WI38 (cell line): ENCODE results near the gene CCNYL1.

ENCODE experiments used
- H3K4me3 ChIP-seq: 2 replicates; pipeline ENCODE4 v1.5.1; 2011; ENCODE audit warnings: low read depth, mild to moderate bottlenecking, control low read depth, low read length
- TF ChIP-seq, protein P1 (sequence below): IDR thresholded peaks from 2 replicates; pipeline ENCODE4 v1.5.1; 2012; ENCODE audit warnings: low read depth, mild to moderate bottlenecking, control low read depth, low read length

Gene CCNYL1

GRCh38 chr2:207777124-207777523 lies 65.7 kb downstream of the CCNYL1 start:
- TF ChIP-seq, protein P1, sequence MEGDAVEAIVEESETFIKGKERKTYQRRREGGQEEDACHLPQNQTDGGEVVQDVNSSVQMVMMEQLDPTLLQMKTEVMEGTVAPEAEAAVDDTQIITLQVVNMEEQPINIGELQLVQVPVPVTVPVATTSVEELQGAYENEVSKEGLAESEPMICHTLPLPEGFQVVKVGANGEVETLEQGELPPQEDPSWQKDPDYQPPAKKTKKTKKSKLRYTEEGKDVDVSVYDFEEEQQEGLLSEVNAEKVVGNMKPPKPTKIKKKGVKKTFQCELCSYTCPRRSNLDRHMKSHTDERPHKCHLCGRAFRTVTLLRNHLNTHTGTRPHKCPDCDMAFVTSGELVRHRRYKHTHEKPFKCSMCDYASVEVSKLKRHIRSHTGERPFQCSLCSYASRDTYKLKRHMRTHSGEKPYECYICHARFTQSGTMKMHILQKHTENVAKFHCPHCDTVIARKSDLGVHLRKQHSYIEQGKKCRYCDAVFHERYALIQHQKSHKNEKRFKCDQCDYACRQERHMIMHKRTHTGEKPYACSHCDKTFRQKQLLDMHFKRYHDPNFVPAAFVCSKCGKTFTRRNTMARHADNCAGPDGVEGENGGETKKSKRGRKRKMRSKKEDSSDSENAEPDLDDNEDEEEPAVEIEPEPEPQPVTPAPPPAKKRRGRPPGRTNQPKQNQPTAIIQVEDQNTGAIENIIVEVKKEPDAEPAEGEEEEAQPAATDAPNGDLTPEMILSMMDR, result no peak
- no peak overlapping the region for H3K4me3 ChIP-seq

GRCh38 chr2:207778298-207778882 lies 67.0 kb downstream of the CCNYL1 start:
- no peak overlapping the region for H3K4me3 ChIP-seq
- TF ChIP-seq, protein P1, result no peak

GRCh38 chr2:207779523-207779922 lies 68.1 kb downstream of the CCNYL1 start:
- TF ChIP-seq, protein P1, result no peak
- no peak overlapping the region for H3K4me3 ChIP-seq

DNA sequence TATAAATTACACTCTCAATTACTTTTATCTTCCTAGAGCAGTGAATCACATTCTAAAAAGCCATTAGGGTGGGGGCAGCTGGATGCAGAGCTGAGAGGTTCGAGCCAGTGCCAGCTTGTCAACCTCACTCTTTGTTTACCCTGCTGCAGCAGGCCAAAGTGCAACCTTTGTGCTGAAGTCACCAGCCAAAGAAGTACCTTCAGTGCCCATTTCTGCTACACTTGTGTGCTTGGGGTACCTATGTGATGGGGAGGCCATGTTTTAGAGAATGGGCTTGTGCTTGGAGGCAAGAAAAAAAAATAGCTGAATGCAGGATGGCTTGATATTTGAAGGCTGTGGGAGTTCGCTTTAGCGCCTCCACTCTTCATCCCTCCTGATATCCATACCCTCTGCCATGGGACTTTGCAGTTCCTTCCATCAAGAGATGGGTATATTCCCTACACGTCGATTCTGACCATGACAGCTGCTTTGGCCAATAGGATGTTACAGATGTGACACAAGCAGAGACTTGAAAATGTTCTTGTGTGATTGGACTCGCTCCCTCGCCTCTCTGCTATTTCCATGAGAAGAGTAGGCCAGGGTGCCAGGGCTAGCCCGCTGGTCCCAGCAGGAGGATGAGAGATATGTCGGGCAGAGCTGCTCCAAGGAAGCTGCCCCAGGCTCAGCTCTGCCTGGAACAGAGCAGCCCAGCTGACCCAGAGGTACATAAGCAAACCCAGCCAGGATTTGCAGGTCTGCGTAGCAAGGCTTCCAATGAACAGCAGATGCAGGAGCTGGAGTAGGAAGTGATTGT lies 71.0 kb downstream of the CCNYL1 start:
- no peak overlapping the region for H3K4me3 ChIP-seq
- TF ChIP-seq, protein P1, result no peak

- TF ChIP-seq, protein P1, result no peak
- H3K4me3 ChIP-seq, result no peak overlapping the region
Observed at GRCh38 chr2:207783514-207783913, 72.1 kb downstream of the CCNYL1 start.

- TF ChIP-seq, protein P1, result no peak
- H3K4me3 ChIP-seq, result no peak overlapping the region
Observed at GRCh38 chr2:207784898-207785297, 73.5 kb downstream of the CCNYL1 start.

- H3K4me3 ChIP-seq, result no peak overlapping the region
- TF ChIP-seq, protein P1, result no peak
Observed at GRCh38 chr2:207787017-207787416, 75.6 kb downstream of the CCNYL1 start.
